WTC11 (cell line): ENCODE data around the gene TOR4A. TPM values are rescaled to one million over a fixed set of nuclear protein-coding genes. Genes with fewer than 3 reads are reported as not detected.

Experiments used
- ATAC-seq: fragments of 200-7000 bp; cut with Tn5 transposase; 2 replicates; pipeline ENCODE4 v1.10.0; 2021; ENCODE audit warnings: mild to moderate bottlenecking, moderate library complexity
- CTCF ChIA-PET: fragments of 300-600 bp; sonication (Branson Sonifier 250); formaldehyde crosslinking; loops from one replicate; lab custom pipeline; 2021; ENCODE audit warnings: antibody characterized with exemption; lab: Charles Lee
- POLR2A ChIA-PET: fragments of 350-600 bp; sonication (Branson Sonifier 250); formaldehyde crosslinking; loops from one replicate; lab custom pipeline; 2021; ENCODE audit warnings: antibody characterized with exemption; lab: Charles Lee
- DNase-seq: peaks from one replicate; pipeline ENCODE4 v3.0.0; 2021; ENCODE audit warnings: low spot score
- H3K27ac Mint-ChIP-seq: 2 replicates; pipeline ENCODE4 v1.8.0; 2021; ENCODE audit warnings: mixed read lengths
- H3K27me3 Mint-ChIP-seq: 2 replicates; pipeline ENCODE4 v1.8.0; 2021; ENCODE audit warnings: low read depth, mild to moderate bottlenecking, moderate library complexity, mixed read lengths
- H3K36me3 Mint-ChIP-seq: 2 replicates; pipeline ENCODE4 v1.8.0; 2021; ENCODE audit warnings: mixed read lengths
- H3K4me1 Mint-ChIP-seq: 2 replicates; pipeline ENCODE4 v1.8.0; 2022; ENCODE audit warnings: mixed read lengths
- H3K4me3 Mint-ChIP-seq: 2 replicates; pipeline ENCODE4 v1.8.0; 2021; ENCODE audit warnings: mild to moderate bottlenecking, moderate library complexity, mixed read lengths
- H3K9me3 Mint-ChIP-seq: 2 replicates; pipeline ENCODE4 v1.8.0; 2021; ENCODE audit warnings: mixed read lengths
- ATF1 ChIP-seq: sonication (generic); formaldehyde crosslinking; IDR thresholded peaks from 2 replicates; pipeline ENCODE4 v1.8.1; 2023; ENCODE audit warnings: mild to moderate bottlenecking, moderate library complexity, missing genetic modification reagents
- ATF2 ChIP-seq: sonication (generic); formaldehyde crosslinking; IDR thresholded peaks from 2 replicates; pipeline ENCODE4 v1.8.1; 2022; ENCODE audit warnings: low read depth, missing genetic modification reagents, borderline replicate concordance
- CDX4 ChIP-seq: fragments of 250-450 bp; sonication (Bioruptor Pico); IDR thresholded peaks from 2 replicates; pipeline ENCODE4 v1.9.0; 2021; ENCODE audit warnings: moderate library complexity, mild to moderate bottlenecking, inconsistent platforms, borderline replicate concordance
- E2F5 ChIP-seq: sonication (generic); formaldehyde crosslinking; IDR thresholded peaks from 2 replicates; pipeline ENCODE4 v1.8.1; 2022; ENCODE audit warnings: mild to moderate bottlenecking, moderate library complexity, missing genetic modification reagents
- ERG ChIP-seq: fragments of 250-450 bp; sonication (Bioruptor Pico); IDR thresholded peaks from 2 replicates; pipeline ENCODE4 v1.8.0; 2021; ENCODE audit warnings: mild to moderate bottlenecking
- IRF2 ChIP-seq: sonication (generic); formaldehyde crosslinking; IDR thresholded peaks from 2 replicates; pipeline ENCODE4 v1.8.0; 2022; ENCODE audit warnings: low read depth, missing genetic modification reagents, borderline replicate concordance
- JAZF1 ChIP-seq: fragments of 250-450 bp; sonication (Bioruptor Pico); IDR thresholded peaks from 2 replicates; pipeline ENCODE4 v1.9.0; 2021; ENCODE audit warnings: moderate library complexity, mild to moderate bottlenecking, inconsistent platforms
- MAX ChIP-seq: sonication (generic); formaldehyde crosslinking; IDR thresholded peaks from 2 replicates; pipeline ENCODE4 v1.8.0; 2022; ENCODE audit warnings: mild to moderate bottlenecking, missing genetic modification reagents
- NFATC4 ChIP-seq: fragments of 250-450 bp; sonication (Bioruptor Pico); IDR thresholded peaks from 2 replicates; pipeline ENCODE4 v1.9.0; 2021; ENCODE audit warnings: mild to moderate bottlenecking
- NR3C1 ChIP-seq: sonication (generic); formaldehyde crosslinking; conservative IDR thresholded peaks from 2 replicates; pipeline ENCODE4 v1.8.1; 2023; ENCODE audit warnings: low read depth, mild to moderate bottlenecking, missing genetic modification reagents
- OVOL2 ChIP-seq: fragments of 250-450 bp; sonication (Bioruptor Pico); IDR thresholded peaks from 2 replicates; pipeline ENCODE4 v1.9.0; 2021; ENCODE audit warnings: mild to moderate bottlenecking, borderline replicate concordance
- PRRX2 ChIP-seq: fragments of 250-450 bp; sonication (Bioruptor Pico); IDR thresholded peaks from 2 replicates; pipeline ENCODE4 v1.8.0; 2021; ENCODE audit warnings: mild to moderate bottlenecking
- SMAD4 ChIP-seq: sonication (generic); formaldehyde crosslinking; IDR thresholded peaks from 2 replicates; pipeline ENCODE4 v1.8.0; 2022; ENCODE audit warnings: mild to moderate bottlenecking, missing genetic modification reagents
- STAT6 ChIP-seq: sonication (generic); formaldehyde crosslinking; conservative IDR thresholded peaks from 2 replicates; pipeline ENCODE4 v1.8.1; 2023; ENCODE audit warnings: mild to moderate bottlenecking, low read depth, missing genetic modification reagents, moderate library complexity
- ZNF232 ChIP-seq: sonication (generic); formaldehyde crosslinking; IDR thresholded peaks from 2 replicates; pipeline ENCODE4 v1.8.0; 2022; ENCODE audit warnings: mild to moderate bottlenecking, missing genetic modification reagents
- ZNF317 ChIP-seq: sonication (generic); formaldehyde crosslinking; IDR thresholded peaks from 2 replicates; pipeline ENCODE4 v1.8.1; 2023; ENCODE audit warnings: low read depth, mild to moderate bottlenecking, moderate library complexity, missing genetic modification reagents, borderline replicate concordance
- ZNF423 ChIP-seq: fragments of 250-450 bp; sonication (Bioruptor Pico); IDR thresholded peaks from 2 replicates; pipeline ENCODE4 v2.1.2; 2022; ENCODE audit warnings: mild to moderate bottlenecking, moderate library complexity
- ZNF671 ChIP-seq: fragments of 250-450 bp; sonication (Bioruptor Pico); IDR thresholded peaks from 2 replicates; pipeline ENCODE4 v1.8.0; 2021; ENCODE audit warnings: mild to moderate bottlenecking
- total RNA-seq: library from RNA; stranded (reverse); gene quantifications from 3 replicates; pipeline ENCODE4 v1.2.3, GENCODE V29; 2021

TOR4A gene
- total RNA-seq, 1 experiment from 2014 or later = 7.3 TPM

GRCh38 chr9:137243626-137244485, 33.7 kb upstream of the TOR4A start (continued):
- no peak for TF ChIP-seq ZNF317 (CRISPR knock-in tag)
- no peak for TF ChIP-seq PRRX2 (CRISPR knock-in tag)
- TF ChIP-seq STAT6 (CRISPR knock-in tag) = no peak
- TF ChIP-seq MAX (CRISPR knock-in tag) = no peak

GRCh38 chr9:137244486-137245449, 32.8 kb upstream of the TOR4A start:
- ATAC-seq (peak; percentile 2), DNase-seq (peak; percentile 33)
- Mint-ChIP-seq H3K36me3 (peaks cover 20% of the 10 kb centered on the region), H3K9me3 (no peaks in the 10 kb centered on the region), H3K27me3 (peaks cover 4% of the 10 kb centered on the region), H3K4me3 (peak overlapping the region; percentile 81), H3K27ac (peak overlapping the region; percentile 70), H3K4me1 (peaks cover 28% of the 10 kb centered on the region)
- TF ChIP-seq MAX (CRISPR knock-in tag) (peak; percentile 38; the same call in 1 of the 2 replicates), ZNF671 (CRISPR knock-in tag) (no peak), SMAD4 (CRISPR knock-in tag) (0 out of 2 replicates have a peak, but pooled peaks have one; percentile 13), ZNF232 (CRISPR knock-in tag) (no peak), PRRX2 (CRISPR knock-in tag) (no peak), NFATC4 (CRISPR knock-in tag) (no peak), ATF1 (CRISPR knock-in tag) (no peak), NR3C1 (CRISPR knock-in tag) (no peak), CDX4 (CRISPR knock-in tag) (no peak), OVOL2 (CRISPR knock-in tag) (no peak)
- CTCF ChIA-PET = interaction anchor here (0.5 to 5.9 kb wide), 23 partner anchors 8 to 215 kb away, joined by 3 to 46 read pairs (median 4); partner anchors contain the start of genes NELFB, RNF224, SAPCD2 and TOR4A
- POLR2A ChIA-PET = interaction anchor here (0.5 to 2.1 kb wide), 4 partner anchors 10 to 42 kb away, joined by 3 to 9 read pairs (median 4); partner anchors contain the start of gene TOR4A

- Mint-ChIP-seq H3K27ac (no peak overlapping the region), H3K4me3 (no peak overlapping the region), H3K4me1 (peaks cover 28% of the 10 kb centered on the region), H3K9me3 (no peaks in the 10 kb centered on the region), H3K27me3 (peaks cover 4% of the 10 kb centered on the region), H3K36me3 (peaks cover 20% of the 10 kb centered on the region)
- DNase-seq = no peak
- ChIA-PET CTCF (interaction anchor here (0.5 to 5.9 kb wide), 12 partner anchors 8 to 211 kb away, joined by 3 to 46 read pairs (median 6); partner anchors contain the start of genes NELFB and RNF224), POLR2A (interaction anchor here (1.2 to 2.1 kb wide), 2 partner anchors 9 to 31 kb away, joined by 5 to 9 read pairs; partner anchors contain the start of gene TOR4A)
- ATAC-seq = no peak
- TF ChIP-seq ZNF423 (no peak), E2F5 (CRISPR knock-in tag) (no peak), JAZF1 (CRISPR knock-in tag) (no peak), CDX4 (CRISPR knock-in tag) (no peak), ATF2 (CRISPR knock-in tag) (no peak), ERG (no peak), IRF2 (CRISPR knock-in tag) (no peak)
Observed at GRCh38 chr9:137245450-137246421, 31.8 kb upstream of the TOR4A start.
